Fibroblast of the aortic adventitia (primary cell): ENCODE data around the gene ADK. TPM values are rescaled to one million over a fixed set of nuclear protein-coding genes. Genes with fewer than 3 reads are reported as not detected.
"Not testable (repeated sequence)": the region's sequence is repeated elsewhere in the genome, so short reads cannot be mapped to it uniquely, and the experiment has no call there.

Experiments
- DNase-seq: peaks from one replicate; pipeline ENCODE4 v3.0.0-alpha.2; 2010; ENCODE audit warnings: low read depth
- H3K4me3 ChIP-seq: 2 replicates; pipeline ENCODE4 v1.5.1; 2011; ENCODE audit warnings: low read depth, mild to moderate bottlenecking, control low read depth, low read length, moderate library complexity
- total RNA-seq: library from RNA; depleted of rRNA; stranded (reverse); fragments of >200 nt; gene quantifications from 2 replicates; pipeline ENCODE4 v1.2.3, GENCODE V29; 2012; ENCODE audit warnings: low replicate concordance
- TF ChIP-seq, protein P1 (sequence below): IDR thresholded peaks from 2 replicates; pipeline ENCODE4 v1.5.1; 2011; ENCODE audit warnings: mild to moderate bottlenecking, low read length, control low read depth, inconsistent platforms; ENCODE audit not compliant: insufficient read depth

Gene ADK
- total RNA-seq, 1 donor = 96.8 TPM

DNA sequence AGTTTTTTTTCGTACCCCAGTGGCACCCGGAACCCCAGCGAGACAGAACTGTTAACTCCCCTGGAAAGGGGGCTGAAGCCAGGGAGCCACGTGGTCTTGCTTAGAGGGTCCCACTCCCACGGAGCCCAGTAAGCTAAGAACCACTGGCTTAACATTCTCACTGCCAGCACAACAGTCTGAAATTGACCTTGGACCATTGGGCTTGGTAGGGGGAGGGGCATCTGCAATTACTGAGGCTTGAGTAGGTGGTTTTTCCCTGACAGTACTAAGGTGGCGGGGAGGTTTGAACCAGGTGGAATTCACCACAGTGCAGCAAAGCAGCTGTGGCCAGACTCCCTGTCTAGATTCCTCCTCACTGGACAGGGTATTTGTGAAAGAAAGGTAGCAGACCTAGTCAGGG is 196.5 kb downstream of the ADK start:
- H3K4me3 ChIP-seq = no peak overlapping the region
- TF ChIP-seq, protein P1, sequence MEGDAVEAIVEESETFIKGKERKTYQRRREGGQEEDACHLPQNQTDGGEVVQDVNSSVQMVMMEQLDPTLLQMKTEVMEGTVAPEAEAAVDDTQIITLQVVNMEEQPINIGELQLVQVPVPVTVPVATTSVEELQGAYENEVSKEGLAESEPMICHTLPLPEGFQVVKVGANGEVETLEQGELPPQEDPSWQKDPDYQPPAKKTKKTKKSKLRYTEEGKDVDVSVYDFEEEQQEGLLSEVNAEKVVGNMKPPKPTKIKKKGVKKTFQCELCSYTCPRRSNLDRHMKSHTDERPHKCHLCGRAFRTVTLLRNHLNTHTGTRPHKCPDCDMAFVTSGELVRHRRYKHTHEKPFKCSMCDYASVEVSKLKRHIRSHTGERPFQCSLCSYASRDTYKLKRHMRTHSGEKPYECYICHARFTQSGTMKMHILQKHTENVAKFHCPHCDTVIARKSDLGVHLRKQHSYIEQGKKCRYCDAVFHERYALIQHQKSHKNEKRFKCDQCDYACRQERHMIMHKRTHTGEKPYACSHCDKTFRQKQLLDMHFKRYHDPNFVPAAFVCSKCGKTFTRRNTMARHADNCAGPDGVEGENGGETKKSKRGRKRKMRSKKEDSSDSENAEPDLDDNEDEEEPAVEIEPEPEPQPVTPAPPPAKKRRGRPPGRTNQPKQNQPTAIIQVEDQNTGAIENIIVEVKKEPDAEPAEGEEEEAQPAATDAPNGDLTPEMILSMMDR = no peak
- no peak for DNase-seq

DNA sequence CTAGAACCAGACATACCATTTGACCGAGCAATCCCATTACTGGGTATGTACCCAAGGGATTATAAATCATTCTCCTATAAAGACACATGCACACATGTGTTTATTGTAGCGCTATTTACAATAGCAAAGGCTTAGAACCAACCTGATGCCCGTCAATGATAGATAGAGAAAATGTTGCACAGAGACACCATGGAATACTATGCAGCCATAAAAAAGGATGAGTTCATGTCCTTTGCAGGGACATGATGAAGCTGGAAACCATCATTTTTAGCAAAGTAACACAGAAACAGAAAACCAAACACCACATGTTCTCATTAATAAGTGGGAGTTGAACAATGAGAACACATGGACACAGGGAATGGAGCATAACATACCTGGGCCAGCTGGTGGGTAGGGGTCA is 202.0 kb downstream of the ADK start:
- DNase-seq = not testable (repeated sequence)

DNA sequence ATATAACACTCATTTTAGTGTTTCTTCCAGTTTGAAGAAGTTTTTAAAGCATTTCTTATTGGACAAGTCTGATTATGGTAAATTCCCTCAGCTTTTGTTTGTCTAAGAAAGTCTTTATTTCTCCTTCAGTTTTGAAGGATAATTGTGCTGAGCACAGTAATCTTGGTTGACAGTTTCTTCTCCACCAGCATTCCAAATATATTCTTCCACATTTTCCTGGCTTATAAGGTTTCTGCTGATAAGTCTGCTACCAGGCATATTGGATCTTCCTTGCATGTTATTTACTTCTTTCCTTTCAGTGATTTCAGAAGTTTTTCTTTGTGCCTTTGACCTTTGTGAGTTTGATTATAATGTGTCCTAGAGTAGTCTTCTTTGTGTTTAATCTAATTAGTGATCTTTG is 210.7 kb downstream of the ADK start:
- no peak for DNase-seq
- H3K4me3 ChIP-seq = no peak overlapping the region
- TF ChIP-seq, protein P1 = no peak

More for the DNA sequence above, 202.0 kb downstream of the ADK start:
- H3K4me3 ChIP-seq = not testable (repeated sequence)

DNA sequence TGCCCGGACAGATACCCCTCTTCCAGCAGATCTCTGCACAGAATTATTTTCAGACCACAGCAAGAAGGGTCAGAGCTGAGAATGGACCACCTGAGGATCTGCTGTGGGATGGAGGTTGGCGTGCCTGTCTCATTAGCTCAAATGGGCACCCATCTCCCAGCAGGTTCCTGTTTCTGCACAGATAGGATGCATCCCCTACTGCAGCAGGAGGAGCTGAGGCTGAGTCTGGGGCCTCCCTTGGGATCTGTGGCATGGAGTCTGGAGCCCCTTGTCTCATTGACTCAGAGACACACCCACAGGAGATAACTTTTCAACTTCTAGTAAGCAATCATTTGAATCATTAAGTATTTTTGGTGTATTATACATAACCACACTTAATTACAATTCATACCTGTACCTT is 212.7 kb downstream of the ADK start:
- DNase-seq = no peak
- no peak overlapping the region for H3K4me3 ChIP-seq
- TF ChIP-seq, protein P1 = no peak

DNA sequence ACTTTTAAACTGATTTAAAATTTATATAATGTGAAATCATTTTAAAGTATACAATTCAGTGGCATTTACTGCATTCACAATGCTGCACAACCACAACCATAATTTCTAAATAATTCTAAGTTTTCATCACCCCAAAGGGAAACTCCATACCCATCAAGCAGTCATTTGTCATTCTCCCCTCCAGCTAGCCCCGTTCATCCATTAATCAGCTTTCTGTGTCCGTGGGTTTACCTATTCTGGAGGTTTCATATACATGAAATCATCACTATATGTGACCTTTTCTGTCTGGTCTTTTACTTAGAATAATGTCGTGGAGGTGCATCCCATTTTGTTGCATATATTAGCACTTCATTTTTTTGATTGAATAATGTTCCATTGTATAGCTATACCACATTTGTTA is 214.1 kb downstream of the ADK start:
- DNase-seq = no peak
- TF ChIP-seq, protein P1 = no peak
- no peak overlapping the region for H3K4me3 ChIP-seq

DNA sequence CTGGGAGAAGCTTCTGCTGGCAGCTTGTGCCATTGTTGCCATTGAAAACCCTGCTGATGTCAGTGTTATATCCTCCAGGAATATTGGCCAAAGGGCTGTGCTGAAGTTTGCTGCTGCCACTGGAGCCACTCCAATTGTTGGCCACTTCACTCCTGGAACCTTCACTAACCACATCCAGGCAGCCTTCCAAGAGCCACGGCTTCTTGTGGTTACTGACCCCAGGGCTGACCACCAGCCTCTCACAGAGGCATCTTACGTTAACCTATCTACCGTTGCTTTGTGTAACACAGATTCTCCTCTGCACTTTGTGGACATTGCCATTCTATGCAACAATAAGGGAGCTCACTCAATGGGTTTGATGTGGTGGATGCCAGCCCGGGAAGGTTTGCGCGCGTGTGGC is 220.7 kb downstream of the ADK start:
- TF ChIP-seq, protein P1 = no peak
- no peak overlapping the region for H3K4me3 ChIP-seq
- peak; percentile 40 for DNase-seq

DNA sequence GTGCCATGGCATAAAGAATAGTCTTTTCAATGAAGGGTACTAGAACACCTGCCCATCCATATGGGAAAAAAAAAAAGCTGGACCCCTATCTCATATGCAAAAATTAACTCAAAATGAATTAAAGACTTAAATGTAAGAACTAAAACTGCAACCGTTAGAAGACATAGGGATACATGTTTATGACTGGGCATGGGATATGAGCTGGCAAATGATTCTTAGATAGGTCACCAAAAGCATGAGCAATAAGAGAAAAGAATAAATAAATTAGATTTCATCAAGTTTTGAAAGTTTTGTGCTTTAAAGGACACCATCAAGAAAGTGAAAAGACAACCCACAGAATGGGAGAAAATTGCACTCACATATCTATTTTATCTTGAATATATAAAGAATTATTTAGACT is 222.0 kb downstream of the ADK start:
- DNase-seq = no peak

More for the DNA sequence above, 222.0 kb downstream of the ADK start:
- TF ChIP-seq, protein P1 = no peak
- H3K4me3 ChIP-seq = no peak overlapping the region
